ENCODE results near the gene CHAC1. TPM values are rescaled to one million over a fixed set of nuclear protein-coding genes. Genes with fewer than 3 reads are reported as not detected.

Gene CHAC1
- total RNA-seq, 1 experiment from 2014 or later: 48.7 TPM

- H3K36me3 Mint-ChIP-seq (ENCODE audit: insufficient read depth in 1 of 3, low read depth in 3 of 3): peaks cover 18 to 35% (median 29%) of the 10 kb centered on the region in 3 experiments
- Histone ChIP-seq H3K23me2 (ENCODE audit: insufficient read length, low read depth, low read length, poor library complexity, severe bottlenecking) (peaks cover 18% of the 10 kb centered on the region), H3K18ac (ENCODE audit: insufficient read length, low read depth, low read length) (no peak overlapping the region), H3K9ac (ENCODE audit: extremely low read depth, insufficient read length, low read length) (no peak overlapping the region), H2BK12ac (ENCODE audit: insufficient read length, low read depth, low read length) (no peak overlapping the region), H3K4me2 (ENCODE audit: insufficient read depth, insufficient read length, low read length) (no peak overlapping the region), H2BK15ac (ENCODE audit: low read depth, low read length) (no peak overlapping the region), H3K14ac (ENCODE audit: insufficient read depth, low read length) (no peak overlapping the region), H4K91ac (ENCODE audit: insufficient read length, low read depth, low read length) (no peak overlapping the region), H3K79me1 (ENCODE audit: insufficient read depth, low read depth, low read length, poor library complexity, severe bottlenecking) (no peaks in the 10 kb centered on the region), H4K20me1 (ENCODE audit: control insufficient read depth, insufficient read depth, insufficient read length) (no peaks in the 10 kb centered on the region), H2AK5ac (ENCODE audit: insufficient read length, low read length) (no peak overlapping the region), H3K9me3 (ENCODE audit: control insufficient read depth, low read depth, low read length) (no peaks in the 10 kb centered on the region), H2BK20ac (ENCODE audit: low read depth, low read length, poor library complexity, severe bottlenecking) (no peak overlapping the region), H3K27me3 (ENCODE audit: insufficient read depth, low read length) (no peaks in the 10 kb centered on the region), H3K4ac (ENCODE audit: low read depth, low read length) (no peak overlapping the region), H3K23ac (ENCODE audit: insufficient read length, low read depth, low read length) (no peak overlapping the region), H3K27ac (ENCODE audit: insufficient read length, low read depth, low read length) (no peak overlapping the region), H4K5ac (ENCODE audit: insufficient read length, low read depth, low read length) (no peak overlapping the region), H2BK120ac (ENCODE audit: low read depth, low read length, poor library complexity, severe bottlenecking) (no peak overlapping the region), H4K8ac (replicated peaks; ENCODE audit: insufficient read length, low read depth, low read length) (no peak overlapping the region), H3K4me1 (ENCODE audit: insufficient read depth, low read length) (peaks cover 3% of the 10 kb centered on the region; the same call in 1 of the 2 replicates), H3K79me2 (ENCODE audit: insufficient read depth, low read length) (no peaks in the 10 kb centered on the region; the same call in 1 of the 2 replicates), H2AFZ (ENCODE audit: low read length) (no peak overlapping the region), H3T11ph (ENCODE audit: low read length) (no peak overlapping the region), H2BK5ac (ENCODE audit: insufficient read length, low read length) (no peak overlapping the region), H3K56ac (ENCODE audit: insufficient read length, low read depth, low read length) (no peak overlapping the region)
- H3K27ac Mint-ChIP-seq: peak overlapping the region in 2 of 3 experiments; percentile 7 to 62; a peak in 1 of 7 replicates
- WGBS (ENCODE audit: extremely low coverage, insufficient read length, low lambda C conversion rate): no CpG with 5 or more reads among the region's 3 CpGs
- peaks cover 52 to 63% of the 10 kb centered on the region in 2 experiments for H3K4me1 Mint-ChIP-seq
- H3K4me3 Mint-ChIP-seq: no peak overlapping the region
- no peak for TF ChIP-seq CTCF (conservative IDR thresholded peaks at IDR 0.05)
- no peaks in the 10 kb centered on the region; the same call in 1 of the 2 replicates for H3K27me3 Mint-ChIP-seq (ENCODE audit: low read depth)
- DNase-seq: no peak
- H3K9me3 Mint-ChIP-seq: no peaks in the 10 kb centered on the region; a peak in 1 of 5 replicates
Measured at GRCh38 chr15:40956541-40956982, 3.3 kb downstream of the CHAC1 start.

Data from H9 (cell line).